GM18505 (cell line): ENCODE data around the gene GRIA2.
"Not testable (repeated sequence)": the region's sequence is repeated elsewhere in the genome, so short reads cannot be mapped to it uniquely, and the experiment has no call there.

Experiments used
- ATAC-seq: cut with Tn5 transposase; IDR thresholded peaks from one replicate; pipeline ENCODE4 v1.9.1; 2021; ENCODE audit not compliant: unreplicated experiment
- POLR2A ChIP-seq: IDR thresholded peaks from 4 replicates; pipeline ENCODE4 v1.6.1; 2011; ENCODE audit warnings: borderline replicate concordance; ENCODE audit not compliant: insufficient read depth, insufficient read length; ENCODE audit errors: extremely low read depth

GRIA2 gene

GRCh38 chr4:157226035-157226434 is 5.5 kb downstream of the GRIA2 start:
- no peak for ATAC-seq
- no peak for TF ChIP-seq POLR2A

GRCh38 chr4:157226601-157227000 is 6.1 kb downstream of the GRIA2 start:
- TF ChIP-seq POLR2A: no peak
- no peak for ATAC-seq

GRCh38 chr4:157231525-157231924 is 11.0 kb downstream of the GRIA2 start:
- no peak for ATAC-seq
- TF ChIP-seq POLR2A: no peak

- no peak for TF ChIP-seq POLR2A
- no peak for ATAC-seq
Measured at GRCh38 chr4:157242871-157243270, 22.3 kb downstream of the GRIA2 start.

GRCh38 chr4:157244348-157244747 is 23.8 kb downstream of the GRIA2 start:
- no peak for ATAC-seq

GRCh38 chr4:157245351-157245750 is 24.8 kb downstream of the GRIA2 start:
- TF ChIP-seq POLR2A: no peak

More at GRCh38 chr4:157244348-157244747, 23.8 kb downstream of the GRIA2 start:
- TF ChIP-seq POLR2A: no peak

GRCh38 chr4:157246964-157247363 is 26.4 kb downstream of the GRIA2 start:
- ATAC-seq: no peak
- TF ChIP-seq POLR2A: no peak

More at GRCh38 chr4:157245351-157245750, 24.8 kb downstream of the GRIA2 start:
- no peak for ATAC-seq

- ATAC-seq: not testable (repeated sequence)
Measured at GRCh38 chr4:157258165-157258564, 37.6 kb downstream of the GRIA2 start.

GRCh38 chr4:157265281-157265680 is 44.8 kb downstream of the GRIA2 start:
- no peak for TF ChIP-seq POLR2A
- no peak for ATAC-seq

- no peak for TF ChIP-seq POLR2A
- ATAC-seq: no peak
Measured at GRCh38 chr4:157270108-157270507, 49.6 kb downstream of the GRIA2 start.

GRCh38 chr4:157270552-157270951 is 50.0 kb downstream of the GRIA2 start:
- ATAC-seq: no peak
- no peak for TF ChIP-seq POLR2A

- no peak for TF ChIP-seq POLR2A
- no peak for ATAC-seq
Measured at GRCh38 chr4:157271166-157271869, 50.8 kb downstream of the GRIA2 start.

GRCh38 chr4:157280673-157281072 is 60.1 kb downstream of the GRIA2 start:
- TF ChIP-seq POLR2A: no peak
- ATAC-seq: no peak

- no peak for TF ChIP-seq POLR2A
Measured at GRCh38 chr4:157282019-157282418, 61.5 kb downstream of the GRIA2 start.

GRCh38 chr4:157287445-157287844 is 66.9 kb downstream of the GRIA2 start:
- ATAC-seq: no peak
- no peak for TF ChIP-seq POLR2A

More at GRCh38 chr4:157282019-157282418, 61.5 kb downstream of the GRIA2 start:
- no peak for ATAC-seq

- TF ChIP-seq POLR2A: no peak
- no peak for ATAC-seq
Measured at GRCh38 chr4:157290622-157291021, 70.1 kb downstream of the GRIA2 start.

GRCh38 chr4:157291071-157291470 is 70.5 kb downstream of the GRIA2 start:
- no peak for TF ChIP-seq POLR2A
- no peak for ATAC-seq
